Adrenal gland (tissue), 12 donors: ENCODE data around the gene IFT57. TPM values are rescaled to one million over a fixed set of nuclear protein-coding genes. Genes with fewer than 3 reads are reported as not detected.
"Not testable (repeated sequence)": the region's sequence is repeated elsewhere in the genome, so short reads cannot be mapped to it uniquely, and the experiment has no call there.

Experiments used
- DNase-seq, 7 donors: peaks; one replicate each; pipeline ENCODE4 v3.0.0-alpha.2; 2019 to 2020
- H3K27ac ChIP-seq, 5 donors: fragments of 200-600 bp; sonication (generic) in 4 of 5; 1 replicate in 3 of 5; 2 replicates in 2 of 5; pipeline versions ENCODE4 v1.5.1 to v1.8.0; 2016 to 2020; ENCODE audit warnings: mild to moderate bottlenecking in 1 of 5
- H3K27me3 ChIP-seq: fragments of 200-600 bp; 2 replicates; pipeline ENCODE4 v1.8.0; 2021
- H3K36me3 ChIP-seq, 2 donors: fragments of 200-600 bp; replicated peaks in 1 of 2; 1 replicate in 1 of 2; 2 replicates in 1 of 2; pipeline versions ENCODE4 v1.5.1 to v1.8.0; 2018 to 2022
- H3K4me1 ChIP-seq, 2 donors: fragments of 200-600 bp; replicated peaks in 1 of 2; 1 replicate in 1 of 2; 2 replicates in 1 of 2; pipeline versions ENCODE4 v1.5.1 to v1.8.0; 2018 to 2021
- H3K4me3 ChIP-seq, 4 donors: fragments of 200-600 bp; sonication (generic) in 3 of 4; one replicate each; pipeline ENCODE4 v1.5.1; 2016 to 2018
- H3K9me3 ChIP-seq, 3 donors: fragments of 200-600 bp; sonication (generic) in 1 of 3; replicated peaks in 1 of 3; 1 replicate in 2 of 3; 2 replicates in 1 of 3; pipeline versions ENCODE4 v1.5.1 to v1.8.0; 2016 to 2021
- POLR2A ChIP-seq, 2 donors: fragments of 450-650 bp; IDR thresholded peaks; one replicate each; pipeline ENCODE4 v1.6.1; 2017; ENCODE audit warnings: antibody characterized with exemption in 2 of 2, mild to moderate bottlenecking in 2 of 2, moderate library complexity in 1 of 2
- WGBS, 4 donors: extraction: QIAGEN DNeasy Blood & Tissue Kit in 2 of 4; methylation state at CpG; one replicate each; pipeline versions ENCODE4 v1.1.5 to v1.1.7; 2013 to 2017; 5-methylcytosine and 5-hydroxymethylcytosine counted together
- intact Hi-C, 2 donors: fragments of 100-400 bp; cut with DNase I; formaldehyde crosslinking; loops; one replicate each; pipeline versions ENCODE4 v1.14.1 to v1.15.0; 2022 to 2023
- polyA plus RNA-seq, 3 donors: library from polyadenylated mRNA; stranded (reverse); fragments of 200-250 nt in 2 of 3; fragments of 350-450 nt in 1 of 3; fragmentation: Illumina TruSeq in 1 of 3; extraction: RNeasy Lipid Tissue Mini Kit (QIAGEN cat#74804) in 1 of 3; gene quantifications; one replicate each; pipeline ENCODE4 v1.2.3, GENCODE V29; 2013 to 2014
- total RNA-seq, 9 donors: library from RNA; depleted of rRNA in 4 of 9; stranded (reverse); fragments of >200 nt in 4 of 9; fragments of 120-200 nt in 1 of 9; fragmentation: NEBNext Ultra II Directional in 1 of 9; extraction: Animal tissue kit (Norgen Biotek cat#: 25700) in 1 of 9; gene quantifications; one replicate each; pipeline versions ENCODE4 v1.1.0 to v1.2.4, GENCODE V29; 2013 to 2023
- TF ChIP-seq, protein P1 (sequence below), 6 experiments: fragments of 450-650 bp in 4 of 6; fragments of 200-600 bp in 2 of 6; sonication (generic) in 1 of 6; IDR thresholded peaks; 1 replicate in 5 of 6; 2 replicates in 1 of 6; pipeline versions ENCODE4 v1.5.1 to v1.8.0; 2016 to 2021; ENCODE audit warnings: antibody characterized with exemption in 6 of 6, mild to moderate bottlenecking in 2 of 6, moderate library complexity in 1 of 6
- donor health status: healthy with polysubstance abuse.
- donor health status: Bipolar disorder and iron deficiency.
- donor health status: DM: yes; HTN: yes; CAD: no.
- donor health status: DM: no; HTN: no; CAD: no.
- donor health status: DM: no; HTN: no; CAD: no.
- donor health status: DM: yes; HTN: yes; CAD: no.

Gene IFT57
- total and polyA plus RNA-seq, 12 donors: 16.1 to 61.9 (median 50.5) TPM

DNA sequence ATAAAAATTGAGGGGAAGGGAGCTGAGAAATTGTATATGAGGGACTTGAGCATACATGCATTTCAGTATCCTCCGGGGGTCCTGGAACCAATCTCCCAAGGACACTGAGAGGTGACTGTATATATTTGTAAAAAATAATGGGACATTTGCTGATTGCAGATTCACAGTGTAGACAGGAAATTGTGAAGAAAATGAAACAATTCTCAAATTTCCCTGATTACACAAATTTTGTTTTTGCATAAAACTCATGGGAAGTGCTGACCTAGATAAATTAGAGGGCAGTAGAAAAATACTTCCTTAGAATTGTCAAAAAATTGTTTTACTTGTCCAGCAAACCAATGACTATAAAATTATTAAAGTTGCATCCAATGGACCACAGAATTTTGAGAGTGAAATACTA is 64.0 kb downstream of the IFT57 start:
- WGBS, 4 donors: 71 to 83% (median 79%) methylated on average over 1 of the region's 1 CpG
- Histone ChIP-seq H3K4me3 (no peak overlapping the region), H3K9me3 (no peaks in the 10 kb centered on the region), H3K27me3 (no peaks in the 10 kb centered on the region), H3K27ac (no peak overlapping the region), H3K4me1 (no peaks in the 10 kb centered on the region), H3K36me3 (peaks cover 0 to 9% of the 10 kb centered on the region in 2 donors)
- no peak for DNase-seq
- intact Hi-C loops: loop anchor here in 1 of 2 donors (10.0 kb wide), 1 partner anchor 317 kb away; no protein-coding TSS in a partner anchor
- TF ChIP-seq, protein P1, sequence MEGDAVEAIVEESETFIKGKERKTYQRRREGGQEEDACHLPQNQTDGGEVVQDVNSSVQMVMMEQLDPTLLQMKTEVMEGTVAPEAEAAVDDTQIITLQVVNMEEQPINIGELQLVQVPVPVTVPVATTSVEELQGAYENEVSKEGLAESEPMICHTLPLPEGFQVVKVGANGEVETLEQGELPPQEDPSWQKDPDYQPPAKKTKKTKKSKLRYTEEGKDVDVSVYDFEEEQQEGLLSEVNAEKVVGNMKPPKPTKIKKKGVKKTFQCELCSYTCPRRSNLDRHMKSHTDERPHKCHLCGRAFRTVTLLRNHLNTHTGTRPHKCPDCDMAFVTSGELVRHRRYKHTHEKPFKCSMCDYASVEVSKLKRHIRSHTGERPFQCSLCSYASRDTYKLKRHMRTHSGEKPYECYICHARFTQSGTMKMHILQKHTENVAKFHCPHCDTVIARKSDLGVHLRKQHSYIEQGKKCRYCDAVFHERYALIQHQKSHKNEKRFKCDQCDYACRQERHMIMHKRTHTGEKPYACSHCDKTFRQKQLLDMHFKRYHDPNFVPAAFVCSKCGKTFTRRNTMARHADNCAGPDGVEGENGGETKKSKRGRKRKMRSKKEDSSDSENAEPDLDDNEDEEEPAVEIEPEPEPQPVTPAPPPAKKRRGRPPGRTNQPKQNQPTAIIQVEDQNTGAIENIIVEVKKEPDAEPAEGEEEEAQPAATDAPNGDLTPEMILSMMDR (IDR thresholded peaks at IDR 0.05): no peak
- TF ChIP-seq POLR2A (IDR thresholded peaks at IDR 0.05): no peak

DNA sequence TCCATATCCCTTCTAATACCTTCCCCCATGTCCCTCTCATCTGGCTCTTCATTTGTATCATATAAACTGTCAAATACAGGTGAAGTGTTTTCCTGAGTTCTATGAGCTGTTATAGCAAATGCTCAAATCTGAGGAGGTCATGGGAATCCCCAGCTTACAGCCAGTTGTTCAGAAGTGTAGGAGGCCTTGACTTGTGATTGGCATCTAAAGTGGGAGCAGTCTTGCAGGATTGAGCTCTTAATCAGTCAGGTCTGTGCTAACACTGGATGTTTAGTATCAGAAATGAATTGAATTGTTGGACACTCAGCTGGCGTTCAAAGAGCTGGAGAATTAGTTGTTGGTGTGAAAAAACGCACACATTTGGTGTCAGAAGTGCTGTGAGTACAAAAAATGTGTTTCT is 65.0 kb downstream of the IFT57 start:
- TF ChIP-seq, protein P1 (IDR thresholded peaks at IDR 0.05): no peak
- no peak for TF ChIP-seq POLR2A (IDR thresholded peaks at IDR 0.05)
- intact Hi-C loops: loop anchor here in 1 of 2 donors (10.0 kb wide), 1 partner anchor 318 kb away; no protein-coding TSS in a partner anchor
- H3K27me3 ChIP-seq: no peaks in the 10 kb centered on the region
- 78 to 94% (median 91%) methylated on average over 2 of the region's 2 CpGs for WGBS, 4 donors
- no peaks in the 10 kb centered on the region for H3K9me3 ChIP-seq
- no peak for DNase-seq
- no peak overlapping the region for H3K4me3 ChIP-seq
- no peaks in the 10 kb centered on the region for H3K4me1 ChIP-seq
- H3K36me3 ChIP-seq: peaks cover 0 to 5% of the 10 kb centered on the region in 2 donors
- H3K27ac ChIP-seq: no peak overlapping the region

DNA sequence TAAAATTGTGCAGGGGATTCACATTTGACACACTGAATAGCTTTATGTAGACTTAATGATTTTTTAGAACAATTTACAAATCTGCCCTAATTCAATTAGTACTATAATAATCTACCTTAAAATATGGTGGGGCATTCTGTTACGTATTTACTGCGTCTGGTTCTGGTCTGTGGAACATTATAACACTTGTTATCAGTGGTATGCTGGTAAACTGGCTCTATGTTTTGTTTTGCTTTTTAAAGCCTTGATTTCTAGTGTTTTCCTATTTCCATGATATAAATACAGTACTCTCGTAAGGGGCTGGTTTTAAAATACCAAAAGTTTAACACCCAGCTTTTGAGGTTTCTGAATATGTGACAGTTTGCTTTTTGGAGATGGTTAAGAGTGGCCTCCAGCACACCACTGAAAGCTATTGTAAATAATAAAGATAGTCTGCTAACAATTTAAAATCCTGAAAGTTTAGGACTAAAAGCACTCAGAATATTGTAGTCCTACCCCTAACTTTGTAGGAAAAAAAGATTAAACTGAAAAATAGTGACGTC is 65.8 kb downstream of the IFT57 start:
- TF ChIP-seq POLR2A (IDR thresholded peaks at IDR 0.05): no peak
- TF ChIP-seq, protein P1 (IDR thresholded peaks at IDR 0.05): no peak
- WGBS, 4 donors: 85 to 94% (median 89%) methylated on average over 4 of the region's 4 CpGs
- DNase-seq: no peak
- H3K4me3 ChIP-seq: no peak overlapping the region
- no peaks in the 10 kb centered on the region for H3K36me3 ChIP-seq
- no peaks in the 10 kb centered on the region for H3K9me3 ChIP-seq
- H3K4me1 ChIP-seq: no peaks in the 10 kb centered on the region
- no peaks in the 10 kb centered on the region for H3K27me3 ChIP-seq
- no peak overlapping the region for H3K27ac ChIP-seq
- intact Hi-C loops: loop anchor here in 1 of 2 donors (10.0 kb wide), 1 partner anchor 318 kb away; no protein-coding TSS in a partner anchor

DNA sequence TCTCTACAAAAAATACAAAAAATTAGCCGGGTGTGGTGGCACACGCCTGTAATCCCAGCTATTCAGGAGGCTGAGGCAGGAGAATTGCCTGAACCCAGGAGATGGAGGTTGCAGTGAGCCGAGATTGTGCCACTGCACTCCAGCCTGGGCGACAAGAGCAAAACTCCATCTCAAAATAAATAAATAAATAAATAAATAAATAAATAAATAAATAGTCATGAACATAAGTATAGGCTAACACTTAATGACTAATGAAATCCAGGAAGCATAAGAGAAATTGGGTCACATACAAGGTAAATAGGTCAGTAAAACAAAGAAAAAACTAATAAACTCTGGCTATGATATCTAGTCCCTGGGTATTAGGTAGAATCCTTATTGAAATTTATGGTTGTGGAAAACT is 66.6 kb downstream of the IFT57 start:
- DNase-seq: not testable (repeated sequence)

More for the DNA sequence above, 66.6 kb downstream of the IFT57 start:
- intact Hi-C loops: loop anchor here in 1 of 2 donors (10.0 kb wide), 1 partner anchor 319 kb away; no protein-coding TSS in a partner anchor
- H3K4me1 ChIP-seq, H3K27me3 ChIP-seq, H3K4me3 ChIP-seq, H3K9me3 ChIP-seq, H3K36me3 ChIP-seq, H3K27ac ChIP-seq: not testable (repeated sequence)
- 72 to 100% (median 88%) methylated on average over 4 of the region's 4 CpGs for WGBS, 4 donors
